Heart right ventricle (tissue), 16 donors: ENCODE results near the gene POU6F2. TPM values are rescaled to one million over a fixed set of nuclear protein-coding genes. Genes with fewer than 3 reads are reported as not detected.

Experiments used
- ATAC-seq, 8 donors: fragments of 200-7000 bp; cut with Tn5 transposase; one replicate each; pipeline ENCODE4 v1.9.1; 2020; ENCODE audit warnings: mild to moderate bottlenecking in 8 of 8, moderate library complexity in 8 of 8, moderate number of reproducible peaks in 1 of 8
- DNase-seq, 2 donors: peaks; one replicate each; pipeline ENCODE4 v3.0.0-alpha.2; 2020
- H3K27ac ChIP-seq, 10 donors: fragments of 200-600 bp; sonication (generic) in 2 of 10; one replicate each; pipeline versions ENCODE4 v1.5.0 to v1.8.0; 2020 to 2022; ENCODE audit warnings: mild to moderate bottlenecking in 3 of 10
- H3K27me3 ChIP-seq, 7 donors: fragments of 200-600 bp; one replicate each; pipeline ENCODE4 v1.8.0; 2021 to 2022; ENCODE audit warnings: mild to moderate bottlenecking in 2 of 7
- H3K36me3 ChIP-seq, 9 donors: fragments of 200-600 bp; sonication (generic) in 1 of 9; one replicate each; pipeline versions ENCODE4 v1.5.0 to v1.8.0; 2020 to 2022; ENCODE audit warnings: mild to moderate bottlenecking in 2 of 9
- H3K4me1 ChIP-seq, 9 donors: fragments of 200-600 bp; sonication (generic) in 1 of 9; one replicate each; pipeline versions ENCODE4 v1.5.0 to v1.8.0; 2020 to 2022; ENCODE audit warnings: mild to moderate bottlenecking in 4 of 9
- H3K4me3 ChIP-seq, 10 donors: fragments of 200-600 bp; sonication (generic) in 2 of 10; one replicate each; pipeline versions ENCODE4 v1.5.0 to v1.8.0; 2020 to 2022; ENCODE audit warnings: mild to moderate bottlenecking in 7 of 10, moderate library complexity in 2 of 10
- H3K9me3 ChIP-seq, 11 donors: fragments of 200-600 bp in 10 of 11; sonication (generic) in 2 of 11; one replicate each; pipeline versions ENCODE4 v1.5.0 to v1.8.0; 2013 to 2022; ENCODE audit warnings: mild to moderate bottlenecking in 2 of 11, control low read depth in 1 of 11, moderate library complexity in 1 of 11
- CTCF ChIP-seq, 9 donors: fragments of 200-600 bp; sonication (generic) in 2 of 9; IDR thresholded peaks; one replicate each; pipeline versions ENCODE4 v1.5.0 to v1.8.0; 2021 to 2022; ENCODE audit warnings: antibody characterized with exemption in 9 of 9, mild to moderate bottlenecking in 5 of 9, moderate library complexity in 1 of 9
- WGBS, 2 donors: extraction: QIAGEN DNeasy Blood & Tissue Kit; methylation state at CpG; one replicate each; pipeline ENCODE4 v1.1.7; 2013; ENCODE audit warnings: inconsistent platforms in 1 of 2; 5-methylcytosine and 5-hydroxymethylcytosine counted together
- intact Hi-C, 10 donors: fragments of 100-400 bp; cut with DNase I; formaldehyde crosslinking; loops; one replicate each; pipeline versions ENCODE4 v1.11.1 to v1.14.2; 2022
- polyA plus RNA-seq, 2 donors: library from polyadenylated mRNA; stranded (reverse); fragments of 200-250 nt; gene quantifications; one replicate each; pipeline ENCODE4 v1.2.3, GENCODE V29; 2013
- total RNA-seq, 10 donors: library from RNA; stranded (reverse); fragmentation: NEBNext Ultra II Directional in 3 of 10; extraction: Animal tissue kit (Norgen Biotek cat#: 25700) in 3 of 10; gene quantifications; one replicate each; pipeline versions ENCODE4 v1.2.1 to v1.2.4, GENCODE V29; 2021 to 2023
- donor health status: Arrhythmogenic right ventricular cardiomyopathy.
- donor health status: ischemic (EF 13 %, LVEDD 7.1; RV severe dilation, severe dysfunction).
- donor health status: healthy with polysubstance abuse.
- donor health status: DM: no; HTN: yes; CAD: no.
- donor health status: DM: no; HTN: no; CAD: no.
- donor health status: ischemic (EF 25% LVEDD 6.9; RV normal size, moderate dysfunction).
- donor health status: ischemic (EF 25% LVEDD 5.7; RV mildly dilated, moderate dysfunction).
- donor health status: healthy.
- donor health status: DM: yes; HTN: yes; CAD: no.
- donor health status: Ischemic cardiomyopathy.
- donor health status: ischemic (EF 35%, LVEDD 5.7; RV mildly dilated, moderate dysfunction).
- donor health status: nonischemic (EF 11% LVEDD 7.7; RV severe dilation, severe dysfunction).
- donor health status: DM: yes; HTN: yes; CAD: no.
- donor health status: PGD.
- donor health status: ischemic (EF 29% LVEDD 5.4; RV normal size, mild dysfunction).
- donor health status: nonischemic (EF 23%, LVEDD 6.1; RV moderate dilation, normal function).

Gene POU6F2
- total and polyA plus RNA-seq, 12 donors: under 0.01 to 0.83 (median 0.34) TPM

- TF ChIP-seq CTCF (IDR thresholded peaks at IDR 0.05): no peak
- intact Hi-C loops: no loop called here
- 51 to 61% methylated on average over 2 of the region's 2 CpGs for WGBS, 2 donors
- Histone ChIP-seq H3K27me3 (peaks cover 0 to 7% (median 0%) of the 10 kb centered on the region in 7 donors), H3K4me1 (no peaks in the 10 kb centered on the region), H3K4me3 (no peak overlapping the region), H3K9me3 (no peaks in the 10 kb centered on the region), H3K27ac (no peak overlapping the region), H3K36me3 (no peaks in the 10 kb centered on the region)
- ATAC-seq: no peak
- DNase-seq: no peak
Measured at GRCh38 chr7:39102234-39102633, 124.5 kb downstream of the POU6F2 start.

- no peak overlapping the region for H3K4me3 ChIP-seq
- no peaks in the 10 kb centered on the region for H3K4me1 ChIP-seq
- ATAC-seq (no peak), DNase-seq (no peak)
- H3K27me3 ChIP-seq: peaks cover 0 to 7% (median 0%) of the 10 kb centered on the region in 7 donors
- TF ChIP-seq CTCF (IDR thresholded peaks at IDR 0.05): no peak
- H3K9me3 ChIP-seq: no peaks in the 10 kb centered on the region
- no peak overlapping the region for H3K27ac ChIP-seq
- intact Hi-C loops: no loop called here
- H3K36me3 ChIP-seq: no peaks in the 10 kb centered on the region
- 77 to 91% methylated on average over 1 of the region's 1 CpG for WGBS, 2 donors
Measured at GRCh38 chr7:39105720-39106119, 128.0 kb downstream of the POU6F2 start.

GRCh38 chr7:39125846-39126245 lies 148.1 kb downstream of the POU6F2 start:
- Histone ChIP-seq H3K4me3 (no peak overlapping the region), H3K27ac (no peak overlapping the region), H3K4me1 (no peaks in the 10 kb centered on the region), H3K9me3 (no peaks in the 10 kb centered on the region), H3K27me3 (peaks cover 0 to under 1% (median 0%) of the 10 kb centered on the region in 7 donors), H3K36me3 (no peaks in the 10 kb centered on the region)
- 34 to 41% methylated on average over 3 of the region's 3 CpGs for WGBS, 2 donors
- TF ChIP-seq CTCF (IDR thresholded peaks at IDR 0.05): no peak
- no peak for ATAC-seq
- no peak for DNase-seq
- intact Hi-C loops: no loop called here

GRCh38 chr7:39127058-39127457 lies 149.3 kb downstream of the POU6F2 start:
- TF ChIP-seq CTCF (IDR thresholded peaks at IDR 0.05): no peak
- H3K27me3 ChIP-seq: peaks cover 0 to 12% (median 0%) of the 10 kb centered on the region in 7 donors
- intact Hi-C loops: no loop called here
- DNase-seq (no peak), ATAC-seq (no peak)
- no peaks in the 10 kb centered on the region for H3K36me3 ChIP-seq
- WGBS, 2 donors: 54% methylated on average over 3 of the region's 3 CpGs
- H3K4me1 ChIP-seq: no peaks in the 10 kb centered on the region
- H3K4me3 ChIP-seq: no peak overlapping the region
- no peaks in the 10 kb centered on the region for H3K9me3 ChIP-seq
- H3K27ac ChIP-seq: no peak overlapping the region
